HG03354 (cell line): Measurements from ENCODE around the gene RALB.
"Not testable (repeated sequence)": the region's sequence is repeated elsewhere in the genome, so short reads cannot be mapped to it uniquely, and the experiment has no call there.

Experiments used
- ATAC-seq: cut with Tn5 transposase; IDR thresholded peaks from one replicate; pipeline ENCODE4 v1.9.1; 2021; ENCODE audit warnings: mild to moderate bottlenecking; ENCODE audit not compliant: unreplicated experiment, poor library complexity, severe bottlenecking

RALB gene

GRCh38 chr2:120288016-120288373 lies 35.3 kb downstream of the RALB start:
- no peak for ATAC-seq

- ATAC-seq: no peak
Observed at GRCh38 chr2:120289221-120289906, 36.7 kb downstream of the RALB start.

- ATAC-seq: no peak
Observed at GRCh38 chr2:120290737-120291136, 38.1 kb downstream of the RALB start.

DNA sequence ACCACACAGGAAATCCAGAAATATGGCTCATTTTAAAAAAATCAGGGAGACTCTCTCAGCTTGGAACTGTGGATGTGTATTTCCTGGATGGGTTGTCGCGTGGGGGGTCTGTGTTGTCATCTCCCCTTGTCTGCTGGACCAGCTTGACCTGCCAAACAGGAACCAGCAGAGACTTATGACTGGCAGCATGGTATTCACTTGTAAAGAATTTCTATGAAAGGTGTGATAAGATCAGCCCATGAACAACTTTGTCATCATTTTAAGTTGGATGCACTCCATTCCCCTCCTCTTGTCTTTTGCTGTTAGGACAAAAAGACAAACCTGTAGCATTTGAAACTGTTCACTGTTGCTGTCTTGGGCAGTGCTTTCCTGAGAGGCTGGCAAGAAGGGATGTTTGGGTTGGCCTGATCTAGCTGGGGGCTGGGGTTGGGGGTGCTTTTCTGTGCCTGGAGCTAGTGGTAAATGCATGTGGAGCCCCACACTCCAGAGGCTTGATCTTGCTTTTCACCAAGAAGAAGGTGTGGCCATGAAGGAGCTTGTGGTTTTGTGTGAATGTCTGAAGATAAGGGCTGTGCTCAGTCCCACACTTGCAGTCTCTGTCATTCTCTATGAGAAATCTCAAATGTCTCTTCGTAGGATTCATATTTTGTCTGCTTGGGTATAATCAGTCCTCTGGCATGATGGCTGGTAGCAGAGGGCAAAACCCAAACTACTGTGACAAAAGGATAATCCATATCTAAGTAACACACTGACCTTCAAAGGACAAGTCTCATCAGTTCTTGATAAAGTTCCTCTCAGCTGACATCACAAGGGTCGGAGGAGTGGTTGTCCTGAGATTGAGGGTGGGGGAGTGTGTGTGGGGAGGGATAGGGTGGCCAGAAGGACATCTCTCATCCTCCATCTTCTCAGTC lies 39.0 kb downstream of the RALB start:
- no peak for ATAC-seq

GRCh38 chr2:120293096-120294007 lies 40.7 kb downstream of the RALB start:
- peak; percentile 36 for ATAC-seq

GRCh38 chr2:120294008-120294340 lies 41.3 kb downstream of the RALB start:
- peak; percentile 93 for ATAC-seq

DNA sequence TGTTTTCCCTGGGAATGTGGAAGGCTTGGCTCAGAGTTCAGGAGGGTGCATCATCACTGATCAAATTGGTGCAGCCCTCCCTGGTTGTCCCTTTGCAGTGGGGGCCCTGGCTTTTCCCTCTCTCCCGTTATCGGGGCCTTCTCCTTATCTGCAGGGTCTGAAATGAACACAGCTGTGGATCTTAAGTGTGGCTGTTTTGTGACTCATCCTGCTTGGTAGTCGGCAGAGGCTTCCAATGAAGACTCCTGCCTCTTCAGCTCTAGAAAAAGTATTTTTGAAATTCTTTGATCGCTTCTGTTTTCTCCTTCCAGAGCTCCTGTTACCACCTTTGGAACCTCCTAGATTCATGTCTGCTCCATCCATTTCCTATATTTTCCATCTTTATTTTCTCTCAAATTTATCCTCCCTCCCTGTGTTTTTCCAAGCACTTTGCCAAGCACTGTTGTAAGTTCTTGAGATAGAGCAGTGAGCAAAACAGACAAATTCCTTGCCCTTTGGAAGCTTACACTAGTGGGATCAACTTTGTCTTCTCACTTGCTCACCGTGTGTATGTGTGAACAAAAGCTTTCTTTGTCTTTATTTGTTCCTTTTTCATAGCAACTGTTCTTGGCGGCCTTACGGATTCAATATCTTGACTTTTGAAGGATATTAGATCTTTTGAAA lies 45.7 kb downstream of the RALB start:
- no peak for ATAC-seq

GRCh38 chr2:120299004-120299403 lies 46.4 kb downstream of the RALB start:
- ATAC-seq: no peak

GRCh38 chr2:120299561-120299960 lies 46.9 kb downstream of the RALB start:
- ATAC-seq: no peak

GRCh38 chr2:120300385-120300784 lies 47.7 kb downstream of the RALB start:
- no peak for ATAC-seq

GRCh38 chr2:120301284-120301683 lies 48.6 kb downstream of the RALB start:
- no peak for ATAC-seq

DNA sequence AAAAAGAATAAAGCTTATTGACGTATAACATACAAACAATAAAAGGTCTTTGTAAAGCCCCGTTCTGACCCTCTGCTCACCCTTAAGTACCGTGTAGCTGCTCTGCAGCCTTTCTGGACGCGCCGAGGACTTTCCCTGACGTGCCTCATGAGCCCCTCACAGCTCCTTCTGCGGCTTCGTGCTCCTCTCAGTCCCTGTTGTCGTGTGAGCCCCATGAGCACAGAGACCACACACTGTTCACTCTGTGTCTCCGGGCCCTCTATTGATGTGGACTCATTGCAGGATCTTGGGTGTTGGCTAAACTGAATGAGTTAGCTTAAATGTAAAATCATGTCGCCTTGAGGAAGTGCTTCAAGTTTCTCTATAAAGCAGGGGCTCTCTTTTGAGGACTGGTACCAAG lies 49.6 kb downstream of the RALB start:
- no peak for ATAC-seq

DNA sequence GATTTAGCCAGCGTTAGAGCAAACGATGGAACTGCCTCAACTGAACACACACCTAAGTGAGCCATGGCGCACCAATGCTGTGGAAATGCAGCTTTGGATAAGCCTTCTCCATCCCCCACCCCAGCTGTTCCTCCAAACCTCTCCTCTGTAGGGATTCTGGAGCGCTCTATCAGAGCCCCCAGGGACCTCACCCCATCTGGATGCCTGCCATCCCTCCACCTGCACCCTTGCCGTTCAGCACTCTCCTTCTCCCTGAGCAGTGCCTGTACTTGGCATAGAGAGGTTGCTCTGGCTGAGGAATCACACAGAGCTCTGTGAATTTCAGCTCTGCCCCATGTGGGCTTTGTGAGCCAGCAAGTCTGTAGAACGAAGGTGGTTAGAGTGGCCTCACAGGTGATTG lies 50.5 kb downstream of the RALB start:
- no peak for ATAC-seq

GRCh38 chr2:120305296-120305695 lies 52.6 kb downstream of the RALB start:
- ATAC-seq: no peak

DNA sequence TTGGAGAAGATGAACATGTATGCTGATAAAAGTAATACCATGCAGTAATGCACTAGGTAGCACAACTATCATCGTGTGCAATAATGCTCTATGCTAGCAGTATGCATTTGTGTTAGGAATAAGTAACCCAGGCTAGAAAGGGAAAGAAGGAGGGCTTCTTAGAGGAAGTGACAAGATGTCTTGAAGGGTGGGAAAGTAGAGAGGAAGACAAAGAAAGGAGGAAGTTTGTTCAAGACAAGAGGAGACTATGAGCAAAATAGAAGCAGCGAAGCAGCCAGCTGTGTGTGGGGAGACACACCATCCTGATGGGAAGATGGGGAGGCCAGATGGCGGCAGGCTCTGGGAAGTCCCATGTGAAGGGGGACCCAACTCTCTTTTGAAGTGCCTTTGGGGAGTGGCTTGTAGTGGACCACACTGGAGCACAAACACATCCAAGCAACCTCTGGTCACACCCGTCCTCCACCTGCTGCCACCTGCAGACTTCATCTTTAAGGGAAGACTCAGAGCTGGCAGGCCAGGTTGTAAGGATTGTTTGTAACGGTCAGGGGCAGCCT lies 53.4 kb downstream of the RALB start:
- ATAC-seq: no peak

- ATAC-seq: no peak
Observed at GRCh38 chr2:120307482-120307881, 54.8 kb downstream of the RALB start.

DNA sequence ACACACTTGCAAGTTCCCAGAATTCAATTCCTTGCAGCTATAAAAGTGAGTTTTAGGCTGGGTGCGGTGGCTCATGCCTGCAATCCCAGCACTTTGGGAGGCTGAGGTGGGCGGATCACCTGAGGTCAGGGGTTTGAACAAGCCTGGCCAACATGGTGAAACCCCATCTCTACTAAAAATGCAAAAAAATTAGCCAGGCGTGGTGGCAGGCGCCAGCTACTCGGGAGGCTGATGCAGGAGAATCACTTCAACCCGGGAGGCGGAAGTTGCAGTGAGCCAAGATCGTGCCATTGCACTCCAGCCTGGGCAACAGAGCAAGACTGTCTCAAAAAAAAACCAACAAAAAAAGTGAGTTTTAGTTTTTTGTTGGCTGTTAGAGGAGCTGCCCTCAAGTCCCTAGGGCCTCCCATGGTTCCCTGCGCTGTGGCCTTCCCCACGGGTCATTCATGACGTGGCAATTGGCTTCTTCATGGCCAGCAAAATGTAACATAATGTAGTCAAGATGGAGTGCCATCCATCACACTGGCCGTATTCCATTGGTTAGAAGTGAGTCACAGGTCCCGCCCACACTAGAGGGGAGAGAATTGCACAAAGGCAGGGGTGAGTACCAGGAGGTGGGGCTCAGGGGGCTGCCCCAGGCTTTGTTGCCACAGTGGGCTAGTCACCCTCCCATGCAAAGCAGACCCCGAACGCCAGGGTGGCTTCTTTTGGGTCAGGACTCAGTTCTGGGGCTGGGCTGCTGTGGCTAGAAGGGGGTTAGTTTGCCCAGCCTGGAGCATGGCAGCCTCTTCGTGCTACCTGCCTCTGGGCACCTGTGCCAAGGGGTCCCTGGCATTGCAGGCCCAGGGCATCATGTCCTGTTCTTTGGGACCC lies 55.6 kb downstream of the RALB start:
- peak; percentile 35 for ATAC-seq

DNA sequence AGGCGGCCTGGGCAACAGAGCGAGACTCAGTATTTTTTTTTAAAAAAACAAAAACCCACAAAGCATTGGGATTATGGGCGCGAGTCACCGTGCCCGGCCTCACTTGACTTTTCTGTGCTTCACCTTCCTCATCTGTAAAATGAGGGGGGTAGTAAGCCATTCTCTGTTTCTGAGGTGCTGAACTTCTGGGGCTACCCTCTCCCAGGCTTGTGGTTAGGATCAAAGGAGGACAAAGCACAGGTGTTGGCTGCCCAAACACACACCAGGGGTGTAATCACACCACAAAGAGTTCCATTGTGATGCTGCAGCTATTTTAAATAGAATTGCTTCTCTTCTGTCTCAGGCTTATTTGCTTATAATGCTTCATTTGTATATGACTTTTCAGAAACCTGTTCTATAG lies 57.5 kb downstream of the RALB start:
- peak; percentile 64 for ATAC-seq

DNA sequence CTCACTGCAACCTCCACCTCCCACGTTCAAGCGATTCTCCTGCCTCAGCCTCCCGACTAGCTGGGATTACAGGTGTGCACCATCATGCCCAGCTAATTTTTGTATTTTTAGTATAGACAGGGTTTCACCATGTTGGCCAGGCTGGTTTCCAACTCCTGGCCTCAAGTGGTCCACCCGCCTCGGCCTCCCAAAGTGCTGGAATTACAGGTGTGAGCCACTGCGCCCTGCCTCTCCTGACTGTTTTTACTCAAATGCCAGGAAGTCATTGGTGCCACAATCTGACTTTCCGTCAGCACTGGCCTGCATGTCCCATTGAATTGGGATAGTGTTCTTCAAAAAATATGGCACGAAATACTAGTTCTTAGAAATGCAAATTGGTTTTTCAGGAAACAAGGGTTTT lies 58.2 kb downstream of the RALB start:
- ATAC-seq: not testable (repeated sequence)
